Gastrocnemius medialis (tissue), 4 donors: ENCODE results near the gene PRKAB1. TPM values are rescaled to one million over a fixed set of nuclear protein-coding genes. Genes with fewer than 3 reads are reported as not detected.

Experiments used
- ATAC-seq, 2 donors: fragments of 150-250 bp; one replicate each; pipeline ENCODE4 v1.9.1; 2016
- DNase-seq, 2 donors: peaks; one replicate each; pipeline ENCODE4 v3.0.0-alpha.2; 2019
- H3K27ac ChIP-seq, 4 donors: fragments of 200-600 bp; sonication (generic); 1 replicate in 1 of 4; 2 replicates in 3 of 4; pipeline ENCODE4 v1.5.1; 2016 to 2018; ENCODE audit warnings: mild to moderate bottlenecking in 2 of 4, moderate library complexity in 1 of 4
- H3K27me3 ChIP-seq, 3 donors: fragments of 200-600 bp; sonication (generic) in 2 of 3; 1 replicate in 1 of 3; 2 replicates in 2 of 3; pipeline versions ENCODE4 v1.5.1 to v1.6.0; 2016 to 2019; ENCODE audit warnings: mild to moderate bottlenecking in 1 of 3, moderate library complexity in 1 of 3
- H3K36me3 ChIP-seq, 2 donors: fragments of 200-600 bp; sonication (generic) in 1 of 2; one replicate each; pipeline ENCODE4 v1.5.1; 2017 to 2018
- H3K4me1 ChIP-seq, 2 donors: fragments of 200-600 bp; sonication (generic) in 1 of 2; one replicate each; pipeline ENCODE4 v1.5.1; 2016 to 2017; ENCODE audit warnings: mild to moderate bottlenecking in 2 of 2
- H3K4me3 ChIP-seq, 4 donors: fragments of 200-600 bp; sonication (generic) in 3 of 4; 1 replicate in 1 of 4; 2 replicates in 3 of 4; pipeline ENCODE4 v1.5.1; 2016 to 2019; ENCODE audit warnings: mild to moderate bottlenecking in 2 of 4
- H3K9me3 ChIP-seq, 3 donors: fragments of 200-600 bp; sonication (generic) in 2 of 3; 1 replicate in 1 of 3; 2 replicates in 2 of 3; pipeline ENCODE4 v1.5.1; 2016 to 2019
- CTCF ChIP-seq, 5 experiments: fragments of 450-650 bp in 3 of 5; fragments of 200-600 bp in 2 of 5; sonication (generic) in 2 of 5; IDR thresholded peaks in 4 of 5; conservative IDR thresholded peaks in 1 of 5; 1 replicate in 4 of 5; 2 replicates in 1 of 5; pipeline ENCODE4 v1.5.1; 2016 to 2019; ENCODE audit warnings: antibody characterized with exemption in 5 of 5, mild to moderate bottlenecking in 3 of 5, moderate library complexity in 3 of 5
- POLR2A ChIP-seq, 2 donors: fragments of 450-650 bp; IDR thresholded peaks; one replicate each; pipeline ENCODE4 v1.6.1; 2017; ENCODE audit warnings: antibody characterized with exemption in 2 of 2, mild to moderate bottlenecking in 2 of 2, moderate library complexity in 2 of 2
- in situ Hi-C, 4 donors: fragments of 200-750 bp; cut with MboI; loops; one replicate each; pipeline versions ENCODE4 v1.15.0 to v1.8.0; 2017; ENCODE audit warnings: low sequenced_read_pairs in 4 of 4
- intact Hi-C: fragments of 100-400 bp; cut with DNase I; formaldehyde crosslinking; loops from one replicate; pipeline ENCODE4 v1.15.1; 2023; ENCODE audit warnings: low total_unique reads
- total RNA-seq, 4 donors: library from RNA; depleted of rRNA; stranded (reverse); fragments of >200 nt; gene quantifications; one replicate each; pipeline versions ENCODE4 v1.1.0 to v1.2.3, GENCODE V29; 2016

Gene PRKAB1
- total RNA-seq, 4 donors from 2014 or later, result 7.1 to 21.0 (median 17.6) TPM

- no peak for DNase-seq
- in situ Hi-C loops, result no loop called here
- no peaks in the 10 kb centered on the region for H3K9me3 ChIP-seq
- no peaks in the 10 kb centered on the region for H3K27me3 ChIP-seq
- no peak for ATAC-seq
- no peaks in the 10 kb centered on the region for H3K36me3 ChIP-seq
- no peak overlapping the region for H3K27ac ChIP-seq
- intact Hi-C loops, result no loop called here
- no peak overlapping the region for H3K4me3 ChIP-seq
- peaks cover 0 to 3% of the 10 kb centered on the region in 2 donors for H3K4me1 ChIP-seq
- TF ChIP-seq POLR2A (IDR thresholded peaks at IDR 0.05) (no peak), CTCF (IDR thresholded peaks at IDR 0.05 in 4 of 5, conservative IDR thresholded peaks at IDR 0.05 in 1 of 5) (no peak)
Measured at GRCh38 chr12:119691202-119691810, 23.4 kb downstream of the PRKAB1 start.

- TF ChIP-seq CTCF (IDR thresholded peaks at IDR 0.05 in 4 of 5, conservative IDR thresholded peaks at IDR 0.05 in 1 of 5) (no peak), POLR2A (IDR thresholded peaks at IDR 0.05) (no peak)
- in situ Hi-C loops, result no loop called here
- H3K27me3 ChIP-seq, result no peaks in the 10 kb centered on the region
- intact Hi-C loops, result no loop called here
- no peak for ATAC-seq
- H3K4me3 ChIP-seq, result no peak overlapping the region
- no peaks in the 10 kb centered on the region for H3K9me3 ChIP-seq
- no peak for DNase-seq
- peaks cover 0 to 3% of the 10 kb centered on the region in 2 donors for H3K4me1 ChIP-seq
- H3K36me3 ChIP-seq, result no peaks in the 10 kb centered on the region
- peak overlapping the region in 1 of 4 donors; percentile 32 for H3K27ac ChIP-seq
Measured at GRCh38 chr12:119692410-119692809, 24.5 kb downstream of the PRKAB1 start.

DNA sequence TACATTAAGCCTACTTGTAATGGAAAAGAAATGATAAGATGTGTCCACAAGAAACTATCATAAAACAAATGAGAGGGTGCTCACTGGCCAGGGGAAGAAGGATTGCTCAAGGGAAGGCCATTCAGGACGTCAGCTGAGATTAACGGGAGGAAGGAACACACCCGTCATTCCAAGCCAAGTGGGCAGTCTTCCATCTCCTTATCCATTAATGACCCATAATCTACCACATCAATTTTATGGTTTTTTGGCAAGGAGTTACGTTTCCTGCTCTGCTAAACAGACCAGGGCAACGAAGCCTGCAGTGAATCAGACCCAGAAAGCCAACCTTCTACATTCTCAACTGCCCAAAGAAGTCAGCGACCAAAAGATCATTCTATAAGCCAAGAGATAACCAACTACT, 25.1 kb downstream of the PRKAB1 start:
- ATAC-seq (peak; percentile 51 to 59), DNase-seq (no peak)
- Histone ChIP-seq H3K36me3 (no peaks in the 10 kb centered on the region), H3K4me1 (peaks cover 0 to under 1% of the 10 kb centered on the region in 2 donors), H3K27ac (peak overlapping the region in 2 of 4 donors; percentile 21 to 49), H3K9me3 (no peaks in the 10 kb centered on the region), H3K4me3 (no peak overlapping the region), H3K27me3 (no peaks in the 10 kb centered on the region)
- in situ Hi-C loops (no loop called here), intact Hi-C loops (no loop called here)
- TF ChIP-seq CTCF (IDR thresholded peaks at IDR 0.05 in 4 of 5, conservative IDR thresholded peaks at IDR 0.05 in 1 of 5) (no peak), POLR2A (IDR thresholded peaks at IDR 0.05) (no peak)

GRCh38 chr12:119693511-119693910, 25.6 kb downstream of the PRKAB1 start:
- Histone ChIP-seq H3K36me3 (no peaks in the 10 kb centered on the region), H3K4me1 (no peaks in the 10 kb centered on the region), H3K4me3 (no peak overlapping the region), H3K27ac (peak overlapping the region in 2 of 4 donors; percentile 21 to 49), H3K27me3 (no peaks in the 10 kb centered on the region), H3K9me3 (no peaks in the 10 kb centered on the region)
- no peak for ATAC-seq
- TF ChIP-seq POLR2A (IDR thresholded peaks at IDR 0.05) (no peak), CTCF (IDR thresholded peaks at IDR 0.05 in 4 of 5, conservative IDR thresholded peaks at IDR 0.05 in 1 of 5) (no peak)
- in situ Hi-C loops, result no loop called here
- intact Hi-C loops, result no loop called here
- DNase-seq, result no peak

- ATAC-seq, result no peak
- no peak overlapping the region for H3K4me3 ChIP-seq
- in situ Hi-C loops, result no loop called here
- TF ChIP-seq CTCF (IDR thresholded peaks at IDR 0.05 in 4 of 5, conservative IDR thresholded peaks at IDR 0.05 in 1 of 5) (no peak), POLR2A (IDR thresholded peaks at IDR 0.05) (no peak)
- H3K27me3 ChIP-seq, result no peaks in the 10 kb centered on the region
- no peaks in the 10 kb centered on the region for H3K36me3 ChIP-seq
- intact Hi-C loops, result no loop called here
- H3K27ac ChIP-seq, result no peak overlapping the region
- no peak for DNase-seq
- H3K4me1 ChIP-seq, result no peaks in the 10 kb centered on the region
- H3K9me3 ChIP-seq, result no peaks in the 10 kb centered on the region
Measured at GRCh38 chr12:119694111-119694510, 26.2 kb downstream of the PRKAB1 start.
